Measurements from ENCODE around the gene UBE2E3. TPM values are rescaled to one million over a fixed set of nuclear protein-coding genes. Genes with fewer than 3 reads are reported as not detected.

UBE2E3 gene
- total RNA-seq, 1 donor from 2014 or later: 237 TPM

DNA sequence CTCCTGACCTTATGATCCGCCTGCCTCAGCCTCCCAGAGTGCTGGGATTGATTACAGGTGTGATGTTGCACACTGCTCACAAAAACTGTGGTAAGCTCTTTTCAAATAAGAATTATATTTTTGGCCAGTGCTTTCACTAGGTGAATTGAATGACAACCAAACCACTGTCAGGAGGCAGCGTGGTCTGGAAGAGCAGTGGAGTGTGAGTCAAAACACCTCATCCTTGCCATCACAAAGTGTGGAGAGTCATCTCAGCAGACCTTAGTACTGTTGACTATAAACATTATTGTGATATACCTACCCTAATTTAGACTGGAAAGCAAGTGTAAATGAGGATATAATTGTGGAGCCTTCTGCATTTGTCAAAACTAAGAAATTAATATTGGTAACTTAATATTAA is 61.3 kb downstream of the UBE2E3 start:
- H3K27ac Mint-ChIP-seq (ENCODE audit: unreplicated experiment): no peak overlapping the region
- TF ChIP-seq, protein P1, sequence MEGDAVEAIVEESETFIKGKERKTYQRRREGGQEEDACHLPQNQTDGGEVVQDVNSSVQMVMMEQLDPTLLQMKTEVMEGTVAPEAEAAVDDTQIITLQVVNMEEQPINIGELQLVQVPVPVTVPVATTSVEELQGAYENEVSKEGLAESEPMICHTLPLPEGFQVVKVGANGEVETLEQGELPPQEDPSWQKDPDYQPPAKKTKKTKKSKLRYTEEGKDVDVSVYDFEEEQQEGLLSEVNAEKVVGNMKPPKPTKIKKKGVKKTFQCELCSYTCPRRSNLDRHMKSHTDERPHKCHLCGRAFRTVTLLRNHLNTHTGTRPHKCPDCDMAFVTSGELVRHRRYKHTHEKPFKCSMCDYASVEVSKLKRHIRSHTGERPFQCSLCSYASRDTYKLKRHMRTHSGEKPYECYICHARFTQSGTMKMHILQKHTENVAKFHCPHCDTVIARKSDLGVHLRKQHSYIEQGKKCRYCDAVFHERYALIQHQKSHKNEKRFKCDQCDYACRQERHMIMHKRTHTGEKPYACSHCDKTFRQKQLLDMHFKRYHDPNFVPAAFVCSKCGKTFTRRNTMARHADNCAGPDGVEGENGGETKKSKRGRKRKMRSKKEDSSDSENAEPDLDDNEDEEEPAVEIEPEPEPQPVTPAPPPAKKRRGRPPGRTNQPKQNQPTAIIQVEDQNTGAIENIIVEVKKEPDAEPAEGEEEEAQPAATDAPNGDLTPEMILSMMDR (IDR thresholded peaks at IDR 0.05; ENCODE audit: unreplicated experiment): no peak
- no peaks in the 10 kb centered on the region for H3K27me3 Mint-ChIP-seq (ENCODE audit: unreplicated experiment)
- H3K4me1 Mint-ChIP-seq (ENCODE audit: unreplicated experiment): peaks cover 10% of the 10 kb centered on the region
- H3K36me3 Mint-ChIP-seq (ENCODE audit: low read depth, unreplicated experiment): no peaks in the 10 kb centered on the region
- H3K4me3 Mint-ChIP-seq (ENCODE audit: unreplicated experiment): no peak overlapping the region
- no peaks in the 10 kb centered on the region for H3K9me3 Mint-ChIP-seq (ENCODE audit: unreplicated experiment)
- no peak for DNase-seq (ENCODE audit: low spot score)

DNA sequence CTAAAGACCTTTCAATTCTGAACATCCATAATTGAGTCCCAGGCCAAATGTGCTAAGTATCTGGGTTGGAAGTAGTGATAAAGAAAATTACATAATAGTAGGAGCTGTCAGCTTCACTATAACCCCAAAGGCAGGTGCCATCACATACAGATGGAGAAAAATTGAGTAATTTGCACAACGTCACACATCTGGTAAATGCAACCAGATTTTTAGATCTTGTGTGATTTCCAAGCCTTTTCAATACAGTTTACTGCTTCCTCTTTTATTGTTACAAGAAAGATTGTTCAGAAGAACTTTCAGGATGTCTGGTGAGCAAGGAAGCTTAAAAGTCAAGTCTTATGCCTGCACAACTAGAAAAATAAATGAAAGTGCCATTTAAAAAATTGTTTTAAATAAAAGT is 62.3 kb downstream of the UBE2E3 start:
- DNase-seq (ENCODE audit: low spot score): no peak
- Mint-ChIP-seq H3K4me1 (ENCODE audit: unreplicated experiment) (peaks cover 10% of the 10 kb centered on the region), H3K9me3 (ENCODE audit: unreplicated experiment) (no peaks in the 10 kb centered on the region), H3K4me3 (ENCODE audit: unreplicated experiment) (no peak overlapping the region), H3K27ac (ENCODE audit: unreplicated experiment) (no peak overlapping the region), H3K27me3 (ENCODE audit: unreplicated experiment) (no peaks in the 10 kb centered on the region), H3K36me3 (ENCODE audit: low read depth, unreplicated experiment) (no peaks in the 10 kb centered on the region)
- TF ChIP-seq, protein P1 (IDR thresholded peaks at IDR 0.05; ENCODE audit: unreplicated experiment): no peak

DNA sequence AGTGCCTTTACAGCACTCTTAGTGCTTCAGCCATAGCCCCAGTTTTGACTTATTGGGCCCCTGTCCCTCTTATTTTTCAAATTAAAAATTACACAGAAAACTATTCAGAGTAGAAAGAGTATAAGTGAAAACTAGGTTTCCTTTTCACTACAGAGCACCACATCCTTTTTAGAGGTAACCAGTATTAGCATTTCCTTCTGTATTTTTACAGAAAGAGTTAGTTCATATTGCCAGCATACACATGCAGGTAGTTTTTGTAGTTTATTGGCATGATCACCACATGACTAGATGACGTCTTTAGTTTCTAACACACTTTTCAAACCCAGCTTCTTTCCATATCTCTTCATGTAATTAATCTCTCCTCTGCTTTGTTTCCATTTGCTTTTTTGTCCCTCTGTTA is 66.4 kb downstream of the UBE2E3 start:
- no peak overlapping the region for H3K4me3 Mint-ChIP-seq (ENCODE audit: unreplicated experiment)
- H3K27ac Mint-ChIP-seq (ENCODE audit: unreplicated experiment): no peak overlapping the region
- no peaks in the 10 kb centered on the region for H3K36me3 Mint-ChIP-seq (ENCODE audit: low read depth, unreplicated experiment)
- DNase-seq (ENCODE audit: low spot score): no peak
- TF ChIP-seq, protein P1 (IDR thresholded peaks at IDR 0.05; ENCODE audit: unreplicated experiment): no peak
- H3K27me3 Mint-ChIP-seq (ENCODE audit: unreplicated experiment): no peaks in the 10 kb centered on the region
- no peaks in the 10 kb centered on the region for H3K9me3 Mint-ChIP-seq (ENCODE audit: unreplicated experiment)
- peaks cover 22% of the 10 kb centered on the region for H3K4me1 Mint-ChIP-seq (ENCODE audit: unreplicated experiment)

DNA sequence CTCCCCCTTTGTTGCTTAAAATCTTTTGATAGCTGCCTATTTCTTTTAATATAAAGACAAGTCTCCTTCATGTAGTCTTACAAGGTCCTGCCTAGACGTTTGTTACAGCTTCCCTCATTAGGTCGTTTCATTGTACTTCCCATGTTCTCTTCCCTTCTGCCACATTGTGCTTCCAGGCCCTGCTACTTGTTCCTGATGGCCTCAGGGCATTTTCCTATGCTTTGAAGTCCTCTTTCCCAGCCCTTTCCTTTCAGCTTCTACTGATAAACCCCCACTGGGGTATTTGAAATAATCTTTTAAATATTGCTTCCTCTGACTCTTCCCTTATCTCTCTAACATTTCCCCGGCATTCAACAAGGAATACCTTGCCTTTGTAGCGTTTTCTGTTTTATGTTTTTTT is 67.4 kb downstream of the UBE2E3 start:
- TF ChIP-seq, protein P1 (IDR thresholded peaks at IDR 0.05; ENCODE audit: unreplicated experiment): no peak
- no peaks in the 10 kb centered on the region for H3K36me3 Mint-ChIP-seq (ENCODE audit: low read depth, unreplicated experiment)
- peaks cover 21% of the 10 kb centered on the region for H3K4me1 Mint-ChIP-seq (ENCODE audit: unreplicated experiment)
- H3K4me3 Mint-ChIP-seq (ENCODE audit: unreplicated experiment): no peak overlapping the region
- no peaks in the 10 kb centered on the region for H3K9me3 Mint-ChIP-seq (ENCODE audit: unreplicated experiment)
- no peaks in the 10 kb centered on the region for H3K27me3 Mint-ChIP-seq (ENCODE audit: unreplicated experiment)
- H3K27ac Mint-ChIP-seq (ENCODE audit: unreplicated experiment): no peak overlapping the region
- DNase-seq (ENCODE audit: low spot score): no peak

DNA sequence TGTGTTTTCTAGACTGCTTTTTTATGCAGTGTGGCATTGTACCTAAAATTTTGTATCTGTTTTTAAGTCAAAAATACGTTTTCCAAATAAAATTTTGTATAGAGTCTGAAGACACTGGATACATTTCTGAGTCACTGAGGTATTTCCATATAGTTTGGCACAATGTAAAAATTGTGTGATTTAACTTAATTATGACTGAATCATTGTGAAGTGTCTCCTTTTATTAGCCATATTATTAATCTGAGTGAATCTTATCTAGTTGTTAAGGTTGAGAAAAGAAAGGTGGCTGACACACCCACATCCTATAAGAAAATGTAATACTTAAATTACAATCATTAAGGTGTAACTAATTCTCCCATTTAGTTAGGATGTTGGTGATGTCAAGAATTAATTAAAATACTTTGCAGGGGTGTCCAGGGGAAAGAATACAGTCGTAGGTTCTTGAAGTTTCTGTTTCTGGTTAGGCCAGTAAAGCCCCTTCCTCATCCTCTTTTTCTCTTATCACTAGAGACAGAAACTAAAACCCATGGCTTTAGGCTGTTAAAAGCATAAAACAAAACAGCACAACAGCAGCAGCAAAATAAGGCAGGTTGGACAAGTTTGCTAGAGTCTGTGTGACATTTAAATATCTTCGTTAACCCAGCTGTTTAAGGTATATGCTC is 71.6 kb downstream of the UBE2E3 start:
- no peak for DNase-seq (ENCODE audit: low spot score)
- Mint-ChIP-seq H3K4me1 (ENCODE audit: unreplicated experiment) (peaks cover 40% of the 10 kb centered on the region), H3K36me3 (ENCODE audit: low read depth, unreplicated experiment) (no peaks in the 10 kb centered on the region), H3K27ac (ENCODE audit: unreplicated experiment) (peak overlapping the region; percentile 9), H3K4me3 (ENCODE audit: unreplicated experiment) (no peak overlapping the region), H3K27me3 (ENCODE audit: unreplicated experiment) (no peaks in the 10 kb centered on the region), H3K9me3 (ENCODE audit: unreplicated experiment) (no peaks in the 10 kb centered on the region)
- TF ChIP-seq, protein P1 (IDR thresholded peaks at IDR 0.05; ENCODE audit: unreplicated experiment): no peak

Data from endothelial cell (in vitro differentiated cells).